Subcutaneous adipose tissue (tissue), 4 donors: Measurements from ENCODE around the gene FNDC10. TPM values are rescaled to one million over a fixed set of nuclear protein-coding genes. Genes with fewer than 3 reads are reported as not detected.

Experiments used
- total RNA-seq, 4 donors: library from RNA; depleted of rRNA; stranded (reverse); fragments of >200 nt; gene quantifications; one replicate each; pipeline ENCODE4 v1.1.0, GENCODE V29; 2016
- TF ChIP-seq, protein P1 (sequence below): fragments of 450-650 bp; IDR thresholded peaks from one replicate; pipeline ENCODE4 v1.5.1; 2016; ENCODE audit warnings: low read depth, mild to moderate bottlenecking, control low read depth, antibody characterized with exemption, moderate library complexity

FNDC10 gene
- total RNA-seq, 4 donors from 2014 or later, result 0.22 to 1.4 TPM; not detected in 2

GRCh38 chr1:1578371-1578940, 21.5 kb downstream of the FNDC10 start:
- TF ChIP-seq, protein P1, sequence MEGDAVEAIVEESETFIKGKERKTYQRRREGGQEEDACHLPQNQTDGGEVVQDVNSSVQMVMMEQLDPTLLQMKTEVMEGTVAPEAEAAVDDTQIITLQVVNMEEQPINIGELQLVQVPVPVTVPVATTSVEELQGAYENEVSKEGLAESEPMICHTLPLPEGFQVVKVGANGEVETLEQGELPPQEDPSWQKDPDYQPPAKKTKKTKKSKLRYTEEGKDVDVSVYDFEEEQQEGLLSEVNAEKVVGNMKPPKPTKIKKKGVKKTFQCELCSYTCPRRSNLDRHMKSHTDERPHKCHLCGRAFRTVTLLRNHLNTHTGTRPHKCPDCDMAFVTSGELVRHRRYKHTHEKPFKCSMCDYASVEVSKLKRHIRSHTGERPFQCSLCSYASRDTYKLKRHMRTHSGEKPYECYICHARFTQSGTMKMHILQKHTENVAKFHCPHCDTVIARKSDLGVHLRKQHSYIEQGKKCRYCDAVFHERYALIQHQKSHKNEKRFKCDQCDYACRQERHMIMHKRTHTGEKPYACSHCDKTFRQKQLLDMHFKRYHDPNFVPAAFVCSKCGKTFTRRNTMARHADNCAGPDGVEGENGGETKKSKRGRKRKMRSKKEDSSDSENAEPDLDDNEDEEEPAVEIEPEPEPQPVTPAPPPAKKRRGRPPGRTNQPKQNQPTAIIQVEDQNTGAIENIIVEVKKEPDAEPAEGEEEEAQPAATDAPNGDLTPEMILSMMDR, result no peak

GRCh38 chr1:1577367-1578011, 22.4 kb downstream of the FNDC10 start:
- TF ChIP-seq, protein P1, result no peak

DNA sequence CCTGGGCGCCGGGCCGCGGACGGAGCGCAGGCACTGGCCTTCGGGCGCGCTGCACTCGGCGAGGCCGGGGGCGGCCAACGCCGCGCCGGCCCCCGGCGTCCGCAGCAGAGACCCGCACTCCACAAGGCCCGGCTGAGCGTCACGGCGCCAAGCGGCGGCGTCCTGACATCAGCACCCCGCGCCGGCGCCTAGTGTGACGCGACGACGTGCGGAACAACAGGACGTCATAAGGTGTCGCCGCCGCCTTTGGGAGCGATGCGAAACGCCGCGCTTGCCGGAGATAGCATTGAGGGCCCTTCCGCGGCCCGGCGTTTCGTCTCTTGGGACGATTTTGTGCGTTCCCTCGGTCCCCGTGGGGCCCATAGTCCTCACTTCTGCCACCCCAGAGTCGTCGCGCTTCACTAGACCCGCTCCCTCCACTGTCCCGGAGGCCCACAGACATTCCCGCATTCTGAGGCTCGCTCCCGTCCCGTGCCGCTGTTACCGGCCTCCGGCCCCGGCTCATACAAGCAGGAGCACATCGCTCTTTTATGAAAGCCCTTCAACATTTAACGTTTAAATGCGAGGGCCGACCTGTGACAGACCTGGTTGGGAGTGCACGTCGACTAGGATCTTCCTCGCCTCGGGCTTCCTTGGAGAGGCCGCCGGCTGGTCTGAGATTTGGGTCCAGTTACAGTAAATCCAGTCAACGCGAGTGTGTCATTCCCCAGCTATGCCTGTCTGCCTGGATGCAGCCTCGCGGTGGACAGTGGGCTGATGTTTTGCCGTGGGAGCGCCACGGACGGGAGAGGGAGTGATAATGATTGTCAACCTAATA, 25.0 kb downstream of the FNDC10 start, which contains the start of gene SSU72:
TSS of gene SSU72 (minus strand) at position 143 of the 817 bp plus-strand sequence. CDS start 306 bp downstream, outside the sequence.
- TF ChIP-seq, protein P1, result no peak

DNA sequence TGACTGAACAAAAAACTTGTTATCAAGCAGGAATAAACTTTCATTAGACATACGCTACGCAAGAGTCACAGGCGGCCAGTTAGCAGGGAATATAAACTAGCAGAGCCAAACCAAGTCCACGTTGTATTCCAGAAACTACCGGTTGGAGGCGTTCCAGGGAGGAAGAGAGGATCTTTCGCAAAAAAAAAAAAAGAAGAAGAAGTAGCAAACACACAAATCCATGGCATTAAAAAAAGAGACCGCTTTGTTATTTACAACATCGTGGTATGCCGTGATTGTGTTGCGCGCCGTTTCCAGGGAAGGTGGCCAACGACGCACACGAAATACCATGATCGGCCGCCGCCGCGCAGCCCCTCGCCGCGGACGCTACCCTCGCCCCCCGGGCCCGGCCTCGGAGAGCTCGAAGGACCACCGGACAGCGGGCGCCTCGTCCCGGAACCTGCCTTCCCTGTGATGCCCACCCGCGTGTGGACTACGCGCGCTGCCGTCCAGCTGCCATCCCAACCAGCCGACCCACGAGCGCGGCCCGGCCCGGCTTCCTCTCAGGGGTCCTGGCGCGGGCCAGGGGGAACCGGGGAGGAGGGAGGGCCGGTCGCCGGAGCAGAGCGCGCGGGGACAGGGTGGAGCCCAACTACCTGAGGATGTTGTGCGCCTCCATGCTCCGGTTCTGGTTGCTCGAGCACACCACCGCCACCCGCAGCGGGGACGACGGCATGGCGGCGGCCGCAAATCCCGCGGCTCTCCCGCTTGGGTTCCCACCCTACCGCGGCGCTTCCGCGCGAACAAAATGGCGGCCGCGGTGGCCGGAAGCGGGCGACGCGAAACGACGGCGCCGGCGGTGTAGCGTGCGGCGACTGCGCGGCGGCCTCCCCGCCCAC, 25.9 kb downstream of the FNDC10 start:
- TF ChIP-seq, protein P1, result no peak

GRCh38 chr1:1569341-1569740, 30.6 kb downstream of the FNDC10 start:
- TF ChIP-seq, protein P1, result no peak

DNA sequence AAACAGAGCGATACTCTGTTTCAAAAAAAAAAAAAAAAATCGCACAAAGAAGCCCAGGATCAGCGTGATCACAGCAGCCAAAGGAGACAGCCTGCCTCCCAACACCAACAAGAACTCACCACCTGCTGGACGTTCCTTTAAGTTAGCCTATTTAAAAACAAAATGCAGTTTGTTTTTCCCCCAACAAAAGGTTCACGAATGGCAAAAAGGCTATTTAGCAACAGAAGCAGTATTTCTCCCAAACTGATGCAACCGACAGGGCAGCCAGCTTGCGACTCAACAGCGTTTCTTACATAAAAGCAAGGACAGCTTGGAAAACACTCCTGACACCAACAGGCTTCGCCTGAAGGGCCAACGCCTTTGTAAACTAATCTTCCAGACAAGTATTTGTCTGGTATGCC, 32.0 kb downstream of the FNDC10 start:
- TF ChIP-seq, protein P1, result no peak
